NCI-H2171 treated with DMSO at 0.1 percent for 48 hours (cell line): ENCODE results near the gene SLC29A3.
"Not testable (repeated sequence)": the region's sequence is repeated elsewhere in the genome, so short reads cannot be mapped to it uniquely, and the experiment has no call there.

Source experiments
- DNase-seq: peaks from one replicate; lab custom pipeline; 2025; lab: John Stamatoyannopoulos, UW

The SLC29A3 gene

DNA sequence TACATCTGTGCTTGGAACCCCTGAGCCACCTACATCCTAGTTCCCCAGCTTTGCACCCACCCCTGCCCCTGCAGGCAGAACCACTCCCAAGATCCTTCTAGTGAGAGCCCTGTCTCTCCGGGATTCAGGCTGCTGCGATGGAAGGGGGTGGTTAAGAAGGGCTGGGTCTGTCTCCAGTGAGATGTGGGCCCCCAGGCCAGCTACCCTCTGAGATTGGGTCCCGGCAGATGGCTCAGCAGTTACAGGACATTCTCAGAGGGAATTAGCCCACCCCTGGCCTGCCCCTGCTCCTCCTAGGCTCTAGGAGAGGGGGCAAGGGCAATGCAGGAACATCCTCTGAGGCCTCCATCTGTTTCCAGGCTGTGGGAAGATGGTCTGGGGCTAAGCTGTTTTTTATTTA is 27.7 kb downstream of the SLC29A3 start:
- DNase-seq: no peak

DNA sequence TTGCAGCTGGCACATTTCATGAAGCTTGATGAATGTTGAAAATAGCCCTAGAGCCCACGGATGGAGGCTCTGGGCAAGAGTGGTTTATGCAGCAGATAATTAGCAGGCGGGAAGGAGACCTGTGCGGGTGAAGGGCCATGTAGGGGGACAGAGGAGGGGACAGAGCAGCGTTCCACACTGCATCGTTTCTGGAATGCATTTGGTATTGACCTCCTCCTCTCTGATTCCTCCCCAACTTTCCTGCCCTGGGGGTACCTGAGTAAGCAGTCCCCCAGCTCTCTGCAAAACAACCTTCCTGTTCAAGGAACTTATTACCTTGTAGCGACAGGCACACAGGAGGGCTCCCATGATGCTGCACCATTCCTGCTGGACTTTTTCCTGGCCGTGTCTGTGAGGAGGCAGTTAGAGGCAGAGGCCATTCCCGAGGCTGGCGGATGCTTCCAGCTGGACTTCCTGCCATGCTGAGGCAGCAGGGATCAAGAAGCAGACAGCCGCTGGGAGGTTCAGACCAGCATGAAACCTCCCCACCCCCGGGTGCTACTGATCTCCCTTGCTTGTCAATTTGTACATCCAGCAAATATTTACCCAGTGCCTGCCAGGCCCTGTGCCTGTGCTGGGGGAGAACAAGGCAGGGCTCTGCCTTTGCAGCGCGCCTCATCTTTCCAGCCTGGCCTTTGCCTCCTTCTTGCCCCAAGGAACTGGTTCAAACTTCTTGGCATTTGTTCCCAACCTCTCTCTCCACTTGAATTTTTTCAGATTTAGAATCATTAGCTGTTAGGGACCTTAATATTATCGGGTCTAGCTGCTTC is 28.7 kb downstream of the SLC29A3 start:
- no peak for DNase-seq

DNA sequence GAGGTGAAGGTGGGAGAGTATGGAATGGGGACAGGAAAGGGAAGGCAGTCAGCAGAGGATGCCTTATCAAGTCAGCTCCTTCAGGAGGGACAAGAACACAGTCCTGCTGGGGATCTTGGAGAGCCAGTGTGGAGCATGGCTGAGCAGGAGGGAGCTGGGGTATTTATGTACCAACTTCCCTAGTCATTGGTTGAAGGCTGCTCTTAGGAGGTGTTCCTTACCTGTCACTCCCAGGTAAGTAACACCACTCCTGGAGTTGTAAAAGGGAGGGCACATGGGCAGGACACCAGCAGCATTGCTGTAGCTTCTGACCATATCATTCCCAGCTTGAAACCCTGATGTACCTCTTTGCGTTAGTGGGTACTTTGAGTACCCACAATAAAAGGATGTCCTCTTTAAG is 29.8 kb downstream of the SLC29A3 start:
- no peak for DNase-seq

DNA sequence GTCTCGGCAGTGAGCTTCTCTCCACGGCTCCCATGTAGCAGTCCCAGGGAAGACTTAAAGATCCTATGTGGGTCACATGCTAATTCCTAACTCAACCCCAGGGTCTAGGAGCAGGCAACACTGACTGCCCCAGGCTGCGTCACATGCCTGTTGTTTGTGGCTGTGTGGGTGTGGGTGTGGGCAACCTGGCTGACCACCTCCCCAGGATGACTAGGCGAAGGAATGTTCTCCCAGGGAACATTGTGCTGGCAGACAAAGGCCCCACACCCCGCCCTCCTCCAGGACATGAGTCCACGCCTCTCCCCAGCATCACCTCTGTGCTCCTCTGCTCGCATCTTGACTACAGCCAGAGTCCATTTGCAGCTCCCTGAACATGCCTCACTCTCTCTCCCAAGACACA is 30.3 kb downstream of the SLC29A3 start:
- DNase-seq: no peak

- DNase-seq: no peak
Observed at GRCh38 chr10:71351087-71351486, 32.0 kb downstream of the SLC29A3 start.

DNA sequence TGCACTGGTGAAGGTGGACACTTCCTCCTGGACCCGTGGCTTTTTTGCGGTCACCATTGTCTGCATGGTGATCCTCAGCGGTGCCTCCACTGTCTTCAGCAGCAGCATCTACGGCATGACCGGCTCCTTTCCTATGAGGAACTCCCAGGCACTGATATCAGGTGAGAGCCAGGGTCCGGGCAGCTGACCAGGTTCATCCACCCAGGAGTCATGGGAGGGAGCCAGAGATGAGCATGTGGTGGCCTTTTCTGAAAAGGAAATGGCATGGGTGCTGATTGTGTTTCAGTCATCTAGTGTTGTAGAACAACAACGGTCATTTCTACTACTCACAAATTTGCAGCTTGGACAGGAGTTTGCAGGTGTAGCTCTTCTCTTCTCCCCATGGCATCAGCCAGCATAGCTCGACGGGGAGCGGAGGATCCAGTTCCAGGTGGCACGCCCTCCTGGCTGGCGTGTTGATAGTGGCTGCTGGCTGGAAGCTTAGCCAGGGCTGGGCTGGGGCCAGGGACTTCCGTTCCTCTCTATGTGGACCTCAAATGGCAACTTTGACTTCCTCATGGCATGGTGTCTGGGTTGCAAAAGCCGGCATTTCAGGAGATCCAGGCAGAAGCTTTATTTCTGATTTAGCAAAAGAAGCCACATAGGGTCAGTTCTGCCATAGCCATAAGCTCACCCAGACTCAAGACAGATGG is 32.7 kb downstream of the SLC29A3 start:
- DNase-seq: no peak

GRCh38 chr10:71353639-71354038 is 34.6 kb downstream of the SLC29A3 start:
- no peak for DNase-seq

DNA sequence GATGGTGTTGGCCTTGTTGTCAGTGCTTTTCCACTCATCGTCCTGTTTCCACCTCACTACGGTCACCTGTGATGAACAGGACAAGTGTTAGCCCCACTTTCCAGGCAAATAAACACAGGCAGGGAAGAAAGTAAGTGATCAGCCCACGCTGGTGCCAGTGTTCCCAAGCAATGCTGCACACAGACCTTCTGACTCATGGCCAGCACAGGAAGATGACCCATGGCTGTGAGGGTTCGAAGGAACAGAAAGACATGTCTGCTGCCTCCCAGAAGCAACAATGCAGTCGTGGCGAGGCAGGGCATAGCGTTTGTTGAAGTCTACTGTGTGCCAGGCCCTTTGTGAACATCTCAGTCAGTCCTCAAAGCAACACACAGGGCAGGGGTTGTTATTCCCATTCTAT is 35.7 kb downstream of the SLC29A3 start:
- no peak for DNase-seq

DNA sequence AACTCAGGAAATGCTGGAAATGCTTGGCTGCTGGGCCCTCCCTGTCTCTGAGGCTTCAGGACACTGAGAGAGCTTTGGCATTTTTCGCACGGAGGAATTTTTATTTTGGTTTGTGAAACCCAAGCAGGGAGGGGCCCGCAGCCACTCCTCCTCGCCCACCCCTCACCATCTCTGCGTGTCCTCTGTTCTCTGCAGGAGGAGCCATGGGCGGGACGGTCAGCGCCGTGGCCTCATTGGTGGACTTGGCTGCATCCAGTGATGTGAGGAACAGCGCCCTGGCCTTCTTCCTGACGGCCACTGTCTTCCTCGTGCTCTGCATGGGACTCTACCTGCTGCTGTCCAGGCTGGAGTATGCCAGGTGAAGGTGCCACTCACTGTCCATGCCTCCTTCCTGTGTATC is 36.8 kb downstream of the SLC29A3 start:
- DNase-seq: no peak

DNA sequence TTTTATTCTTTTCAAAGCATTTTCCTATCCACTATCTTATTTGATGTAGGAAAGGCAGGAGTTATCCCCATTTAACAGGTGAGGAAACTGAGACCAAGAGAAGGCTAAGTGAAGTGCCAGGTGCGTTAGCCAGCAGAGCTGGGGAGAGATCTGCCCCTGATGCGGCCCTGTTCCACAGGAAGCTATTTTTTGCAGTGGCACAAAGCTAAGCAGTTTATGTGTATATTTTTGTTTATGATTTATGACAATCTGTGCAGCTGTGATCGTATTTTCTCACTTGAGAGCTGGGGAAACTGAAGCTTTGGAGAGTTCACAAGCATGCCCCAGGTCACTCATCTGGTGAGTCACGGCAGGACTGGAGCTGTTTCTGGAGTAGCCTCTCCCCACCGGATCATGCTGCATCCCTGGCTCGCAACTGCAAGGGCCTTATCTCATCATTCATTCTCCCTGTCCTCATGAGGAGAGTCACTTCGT is 38.8 kb downstream of the SLC29A3 start:
- no peak for DNase-seq

DNA sequence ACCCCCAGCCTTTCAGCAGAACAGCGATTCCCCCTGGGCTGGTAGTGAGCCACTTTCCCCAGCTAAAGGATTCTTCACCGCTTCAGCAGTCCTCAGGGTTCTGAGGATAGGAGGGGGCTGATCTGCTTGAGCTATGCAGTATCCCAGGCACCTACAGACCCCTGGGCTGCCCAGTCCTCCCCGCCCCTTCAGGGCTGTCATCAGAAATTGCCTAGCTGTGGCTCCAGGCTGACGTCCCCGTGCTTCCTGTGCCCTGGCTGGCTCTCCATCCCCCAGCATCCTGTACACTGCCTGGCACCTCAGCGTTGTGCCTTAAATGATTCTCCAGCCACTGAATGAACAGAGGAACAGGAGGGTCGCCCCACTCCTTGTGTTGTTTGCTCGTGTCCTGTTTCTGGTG is 39.2 kb downstream of the SLC29A3 start:
- DNase-seq: no peak

- not testable (repeated sequence) for DNase-seq
Observed at GRCh38 chr10:71358906-71359305, 39.8 kb downstream of the SLC29A3 start.

DNA sequence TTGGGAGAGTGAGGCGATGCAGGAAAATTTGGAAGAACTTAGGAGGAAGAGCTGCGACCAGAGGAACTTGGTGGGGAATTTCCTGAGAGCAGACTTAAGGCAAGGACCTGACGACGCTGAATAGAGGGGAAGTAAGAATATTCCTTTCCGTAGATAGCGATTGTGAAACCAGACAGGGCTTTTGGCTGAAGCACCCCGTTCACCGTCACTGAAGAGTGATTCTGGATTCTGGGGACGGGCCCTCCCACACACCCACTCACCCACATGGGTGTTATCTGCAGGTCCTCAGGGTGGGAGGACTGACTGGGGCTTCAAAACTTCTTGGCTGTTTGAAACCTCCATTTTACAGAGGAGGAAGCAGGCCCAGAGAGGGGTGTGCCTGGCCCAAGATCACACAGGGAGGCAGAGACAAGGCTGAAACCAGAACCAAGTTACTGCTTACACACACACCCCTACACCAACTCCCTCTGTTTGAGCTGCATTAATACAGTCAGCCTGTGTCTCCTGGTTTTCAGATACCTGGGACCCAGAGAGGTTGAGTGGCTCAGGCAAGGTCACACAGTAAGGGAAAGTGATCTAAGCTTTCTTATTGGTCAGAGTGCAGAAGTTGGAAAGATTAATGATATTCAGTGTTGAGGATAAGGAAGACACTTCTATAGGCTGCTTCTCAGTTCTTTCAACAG is 40.4 kb downstream of the SLC29A3 start:
- no peak for DNase-seq

GRCh38 chr10:71360735-71361134 is 41.7 kb downstream of the SLC29A3 start:
- no peak for DNase-seq

DNA sequence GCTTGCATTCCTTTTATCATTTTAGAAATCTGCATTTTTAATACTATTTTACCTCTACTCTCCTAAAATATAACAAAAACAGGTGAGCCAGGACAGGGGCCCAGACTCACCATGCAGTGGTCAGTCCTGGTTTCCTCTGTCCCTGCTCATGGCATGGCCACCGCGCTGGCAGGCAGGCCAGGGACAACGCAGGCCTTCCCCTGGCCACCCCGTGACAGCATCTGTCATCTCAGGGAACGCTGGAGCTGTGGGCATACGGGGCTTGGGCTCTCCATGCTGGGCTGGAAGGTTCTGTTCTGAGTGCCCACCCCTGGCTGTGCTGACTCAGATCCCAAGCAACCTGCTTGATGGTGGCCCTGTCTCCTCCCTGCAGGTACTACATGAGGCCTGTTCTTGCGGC is 42.5 kb downstream of the SLC29A3 start:
- no peak for DNase-seq

GRCh38 chr10:71362141-71362540 is 43.1 kb downstream of the SLC29A3 start:
- DNase-seq: no peak

GRCh38 chr10:71363936-71364335 is 44.9 kb downstream of the SLC29A3 start:
- no peak for DNase-seq

DNA sequence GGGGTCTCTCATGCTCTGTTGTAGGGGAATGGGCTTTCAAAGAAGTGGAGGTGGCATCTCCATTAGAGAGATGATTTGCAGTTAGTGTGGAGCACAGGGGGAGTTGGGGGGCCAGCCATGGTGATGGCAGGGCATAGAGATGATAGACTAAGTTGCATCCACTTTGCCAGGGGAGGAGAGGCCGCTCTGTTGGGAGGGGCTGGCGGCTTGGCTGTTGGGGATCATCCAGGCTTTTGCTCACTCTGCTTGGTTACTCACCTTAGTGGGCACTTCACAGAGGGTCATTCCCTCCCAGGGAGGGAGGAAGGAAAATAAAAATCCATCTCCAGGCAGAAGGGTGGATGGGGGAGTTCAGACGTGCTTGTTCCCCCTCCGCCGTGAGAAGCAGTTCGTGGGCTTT is 46.3 kb downstream of the SLC29A3 start:
- DNase-seq: no peak

- DNase-seq: no peak
Observed at GRCh38 chr10:71366690-71367089, 47.6 kb downstream of the SLC29A3 start.

DNA sequence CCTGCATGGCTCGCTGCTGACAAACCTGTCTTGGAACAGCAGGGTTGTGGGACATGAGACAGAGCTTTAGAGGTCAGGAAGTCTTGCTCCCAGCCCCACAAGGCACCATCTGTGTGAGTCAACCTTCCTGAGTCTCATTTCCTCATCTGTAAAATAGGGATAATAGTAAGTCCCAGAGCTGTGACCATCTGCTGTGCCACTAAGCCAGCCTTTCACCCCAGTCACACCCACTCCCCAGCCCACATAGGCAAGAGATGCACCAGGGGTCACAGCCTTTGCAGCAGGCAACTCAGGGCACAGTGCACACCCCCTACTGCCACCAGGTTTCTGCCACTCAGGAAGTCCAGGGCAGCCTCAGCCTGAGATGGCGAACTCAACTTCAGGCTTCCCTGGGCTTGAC is 48.2 kb downstream of the SLC29A3 start:
- no peak for DNase-seq

- no peak for DNase-seq
Observed at GRCh38 chr10:71368176-71368575, 49.1 kb downstream of the SLC29A3 start.

DNA sequence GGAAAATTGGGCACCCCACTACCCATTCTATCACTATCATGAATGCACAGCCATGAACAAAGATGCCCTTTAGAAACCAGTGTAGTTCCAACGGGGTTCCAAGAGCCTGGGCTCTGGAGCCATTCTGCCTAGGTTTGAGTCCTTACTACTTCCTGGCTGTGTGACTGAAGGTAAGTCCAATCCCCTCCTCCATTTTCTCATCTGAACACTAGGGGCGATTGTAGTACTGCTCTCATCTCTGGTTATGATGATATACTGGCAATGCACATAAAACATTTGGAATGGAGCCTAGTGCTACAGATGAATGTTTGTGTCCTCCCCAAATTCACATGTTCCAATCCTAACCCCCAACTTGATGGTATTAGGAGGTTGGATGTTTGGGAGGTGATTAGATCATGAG is 49.6 kb downstream of the SLC29A3 start:
- DNase-seq: no peak

DNA sequence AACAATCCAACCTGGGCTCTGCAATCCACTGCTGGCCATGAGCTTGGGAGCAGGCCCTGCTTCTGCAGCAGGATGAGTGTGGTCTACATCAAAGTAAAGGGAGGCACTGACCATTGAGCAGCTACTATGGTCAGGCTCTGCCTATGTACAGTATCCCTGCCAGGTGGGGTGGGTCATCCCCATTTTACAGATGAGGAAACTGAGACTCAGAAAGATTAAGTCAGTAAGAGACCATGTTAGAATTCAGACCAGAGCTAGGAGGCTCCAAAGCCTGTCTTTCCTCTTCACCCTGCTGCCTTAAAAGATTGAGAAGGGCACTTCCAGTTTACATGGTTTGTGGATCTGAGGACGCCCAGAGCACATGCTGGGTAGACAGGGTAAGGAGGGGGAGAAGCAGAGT is 50.5 kb downstream of the SLC29A3 start:
- DNase-seq: no peak
